Endothelial cell (in vitro differentiated cells): ENCODE data around the gene SDCCAG8. TPM values are rescaled to one million over a fixed set of nuclear protein-coding genes. Genes with fewer than 3 reads are reported as not detected.

Experiments used
- DNase-seq: peaks from one replicate; pipeline ENCODE4 v3.0.0; 2021; ENCODE audit warnings: low spot score
- H3K27ac Mint-ChIP-seq: one replicate; pipeline ENCODE4 v1.8.0; 2021; ENCODE audit warnings: mixed read lengths, inconsistent platforms; ENCODE audit not compliant: unreplicated experiment
- H3K27me3 Mint-ChIP-seq: one replicate; pipeline ENCODE4 v1.8.0; 2021; ENCODE audit warnings: mild to moderate bottlenecking, moderate library complexity, mixed read lengths, inconsistent platforms; ENCODE audit not compliant: unreplicated experiment
- H3K36me3 Mint-ChIP-seq: one replicate; pipeline ENCODE4 v1.8.0; 2021; ENCODE audit warnings: mild to moderate bottlenecking, low read depth, mixed read lengths, inconsistent platforms; ENCODE audit not compliant: unreplicated experiment
- H3K4me1 Mint-ChIP-seq: one replicate; pipeline ENCODE4 v1.8.0; 2021; ENCODE audit warnings: mild to moderate bottlenecking, mixed read lengths, inconsistent platforms; ENCODE audit not compliant: unreplicated experiment
- H3K4me3 Mint-ChIP-seq: one replicate; pipeline ENCODE4 v1.8.0; 2021; ENCODE audit warnings: mild to moderate bottlenecking, mixed read lengths, inconsistent platforms; ENCODE audit not compliant: unreplicated experiment
- H3K9me3 Mint-ChIP-seq: one replicate; pipeline ENCODE4 v1.8.0; 2021; ENCODE audit warnings: mixed read lengths, inconsistent platforms; ENCODE audit not compliant: unreplicated experiment
- CTCF ChIP-seq: fragments of 200-600 bp; sonication (generic); IDR thresholded peaks from one replicate; pipeline ENCODE4 v1.5.0; 2021; ENCODE audit warnings: antibody characterized with exemption; ENCODE audit not compliant: unreplicated experiment
- total RNA-seq: library from RNA; stranded (reverse); fragmentation: NEBNext Ultra II Directional; extraction: Animal tissue kit (Norgen Biotek cat#: 25700); gene quantifications from one replicate; pipeline ENCODE4 v1.2.1, GENCODE V29; 2021; ENCODE audit not compliant: unreplicated experiment

The SDCCAG8 gene
- total RNA-seq, 1 donor from 2014 or later, result 41.9 TPM

GRCh38 chr1:243411472-243411871 is 155.6 kb downstream of the SDCCAG8 start:
- Mint-ChIP-seq H3K9me3 (no peaks in the 10 kb centered on the region), H3K27me3 (no peaks in the 10 kb centered on the region), H3K36me3 (no peaks in the 10 kb centered on the region), H3K4me3 (no peak overlapping the region), H3K4me1 (peaks cover 13% of the 10 kb centered on the region), H3K27ac (no peak overlapping the region)
- no peak for TF ChIP-seq CTCF
- DNase-seq, result no peak

- no peak for DNase-seq
- no peaks in the 10 kb centered on the region for H3K9me3 Mint-ChIP-seq
- peaks cover 6% of the 10 kb centered on the region for H3K4me1 Mint-ChIP-seq
- no peak overlapping the region for H3K4me3 Mint-ChIP-seq
- H3K27ac Mint-ChIP-seq, result no peak overlapping the region
- TF ChIP-seq CTCF, result no peak
- no peaks in the 10 kb centered on the region for H3K36me3 Mint-ChIP-seq
- no peaks in the 10 kb centered on the region for H3K27me3 Mint-ChIP-seq
These were observed 157.8 kb downstream of the SDCCAG8 start for GRCh38 chr1:243413431-243414151.

- Mint-ChIP-seq H3K9me3 (no peaks in the 10 kb centered on the region), H3K36me3 (no peaks in the 10 kb centered on the region), H3K4me3 (no peak overlapping the region), H3K27ac (no peak overlapping the region), H3K4me1 (peaks cover 6% of the 10 kb centered on the region), H3K27me3 (no peaks in the 10 kb centered on the region)
- TF ChIP-seq CTCF, result no peak
- no peak for DNase-seq
These were observed 158.3 kb downstream of the SDCCAG8 start for GRCh38 chr1:243414152-243414494.

- H3K4me3 Mint-ChIP-seq, result no peak overlapping the region
- no peaks in the 10 kb centered on the region for H3K9me3 Mint-ChIP-seq
- peaks cover 6% of the 10 kb centered on the region for H3K4me1 Mint-ChIP-seq
- TF ChIP-seq CTCF, result no peak
- no peaks in the 10 kb centered on the region for H3K27me3 Mint-ChIP-seq
- H3K36me3 Mint-ChIP-seq, result no peaks in the 10 kb centered on the region
- no peak for DNase-seq
- H3K27ac Mint-ChIP-seq, result no peak overlapping the region
These were observed 160.0 kb downstream of the SDCCAG8 start for GRCh38 chr1:243415663-243416408.

GRCh38 chr1:243416495-243416894 is 160.7 kb downstream of the SDCCAG8 start:
- Mint-ChIP-seq H3K4me1 (peaks cover 6% of the 10 kb centered on the region), H3K27me3 (no peaks in the 10 kb centered on the region), H3K27ac (no peak overlapping the region), H3K4me3 (no peak overlapping the region), H3K9me3 (no peaks in the 10 kb centered on the region), H3K36me3 (no peaks in the 10 kb centered on the region)
- no peak for DNase-seq
- TF ChIP-seq CTCF, result no peak
